Lung (tissue), 16 donors: ENCODE measurements around the gene TUBB8. TPM values are rescaled to one million over a fixed set of nuclear protein-coding genes. Genes with fewer than 3 reads are reported as not detected.

ENCODE experiments used
- ATAC-seq: fragments of 200-7000 bp; cut with Tn5 transposase; one replicate; pipeline ENCODE4 v1.9.1; 2020; ENCODE audit warnings: moderate number of reproducible peaks; ENCODE audit not compliant: insufficient read depth, low FRiP score
- DNase-seq, 3 donors: peaks; one replicate each; pipeline ENCODE4 v3.0.0-alpha.2; 2013 to 2017
- H3K27ac ChIP-seq, 2 donors: one replicate each; pipeline ENCODE4 v1.5.1; 2013; ENCODE audit warnings: mild to moderate bottlenecking in 2 of 2, moderate library complexity in 2 of 2, control low read depth in 1 of 2, inconsistent platforms in 1 of 2, low read depth in 1 of 2, low read length in 1 of 2
- H3K27me3 ChIP-seq, 3 donors: one replicate each; pipeline ENCODE4 v1.5.1; 2013; ENCODE audit warnings: low read length in 2 of 3; ENCODE audit not compliant: control insufficient read depth in 3 of 3, insufficient read depth in 3 of 3
- H3K36me3 ChIP-seq, 4 donors: one replicate each; pipeline ENCODE4 v1.5.1; 2013; ENCODE audit warnings: low read length in 4 of 4, mild to moderate bottlenecking in 1 of 4, moderate library complexity in 1 of 4; ENCODE audit not compliant: control insufficient read depth in 4 of 4, insufficient read depth in 4 of 4
- H3K4me1 ChIP-seq, 5 donors: one replicate each; pipeline ENCODE4 v1.5.1; 2013; ENCODE audit warnings: low read length in 5 of 5, mild to moderate bottlenecking in 2 of 5, moderate library complexity in 1 of 5; ENCODE audit not compliant: control insufficient read depth in 5 of 5, insufficient read depth in 5 of 5
- H3K4me3 ChIP-seq: one replicate; pipeline ENCODE4 v1.5.1; 2013; ENCODE audit warnings: mild to moderate bottlenecking, control low read depth, moderate library complexity
- H3K9ac ChIP-seq, 2 donors: one replicate each; pipeline ENCODE4 v1.5.1; 2013; ENCODE audit warnings: low read length in 2 of 2, control low read depth in 1 of 2; ENCODE audit not compliant: insufficient read depth in 1 of 2
- H3K9me3 ChIP-seq, 4 donors: one replicate each; pipeline ENCODE4 v1.5.1; 2013; ENCODE audit warnings: low read length in 3 of 4, mild to moderate bottlenecking in 1 of 4, moderate library complexity in 1 of 4; ENCODE audit not compliant: control insufficient read depth in 4 of 4, insufficient read depth in 3 of 4
- WGBS, 2 donors: extraction: QIAGEN DNeasy Blood & Tissue Kit; methylation state at CpG; one replicate each; pipeline ENCODE4 v1.1.7; 2013; 5-methylcytosine and 5-hydroxymethylcytosine counted together
- long read RNA-seq, 5 donors: transcript quantifications; one replicate each; lab custom pipeline, GENCODE V29; 2026
- polyA plus RNA-seq, 2 donors: library from polyadenylated mRNA; stranded (reverse); fragments of 200-250 nt; gene quantifications; one replicate each; pipeline ENCODE4 v1.2.1, GENCODE V29; 2013
- total RNA-seq, 2 donors: library from RNA; depleted of rRNA in 1 of 2; stranded (reverse); fragments of >200 nt in 1 of 2; gene quantifications; one replicate each; pipeline ENCODE4 v1.2.1, GENCODE V29; 2014 to 2021
- TF ChIP-seq, protein P1 (sequence below): IDR thresholded peaks from 2 replicates; pipeline ENCODE4 v1.5.1; 2012; ENCODE audit warnings: mild to moderate bottlenecking; ENCODE audit errors: control extremely low read depth, extremely low read depth
- donor health status: control.
- donor health status: control.
- donor health status: Bipolar disorder and iron deficiency.
- donor health status: healthy.
- donor health status: DM: yes; HTN: yes; CAD: no.

The TUBB8 gene
- total RNA-seq, result under 1 TPM in 1 of 2 donors, not detected in 1; 0.15 TPM
- polyA plus RNA-seq, result under 1 TPM in 1 of 2 donors, not detected in 1; 0.27 TPM
- long read RNA-seq, donor 1, result 0 reads
- long read RNA-seq, donor 2, result 0 reads
- long read RNA-seq, donor 3, result 0 reads
- long read RNA-seq, donor 4, result 0 reads
- long read RNA-seq, donor 5, result 0 reads

DNA sequence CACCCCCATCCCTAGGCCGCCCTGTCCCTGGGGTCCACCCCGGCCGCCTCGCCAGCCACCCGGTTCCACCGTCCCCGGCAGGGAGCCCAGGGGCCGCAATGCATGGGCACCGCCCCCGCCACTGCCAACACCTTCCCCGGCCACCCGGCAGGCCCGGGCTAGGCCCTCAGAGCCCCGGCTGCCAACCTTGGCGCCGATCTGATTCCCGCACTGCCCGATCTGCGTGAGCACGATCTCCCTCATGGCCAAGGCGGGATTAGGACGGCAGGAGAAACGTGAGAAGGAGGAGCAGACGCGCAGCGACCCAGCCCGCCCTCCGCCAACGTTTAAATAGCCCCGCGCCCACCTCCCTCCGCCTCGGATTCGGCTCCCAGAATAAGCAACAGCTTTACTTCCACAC is at the start of gene TUBB8:
Gene TUBB8 (minus strand): TSS at position 301 of the 400 bp plus-strand sequence. CDS start 58 bp downstream, at position 243.
- ATAC-seq (no peak), DNase-seq (no peak)
- Histone ChIP-seq H3K27me3 (no peaks in the 10 kb centered on the region), H3K4me3 (no peak within 1 kb of the TSS), H3K27ac (no peak within 1 kb of the TSS), H3K4me1 (no peaks in the 10 kb centered on the region), H3K9me3 (no peaks in the 10 kb centered on the region), H3K36me3 (no peaks in the 10 kb centered on the region), H3K9ac (no peak within 1 kb of the TSS)
- TF ChIP-seq, protein P1, sequence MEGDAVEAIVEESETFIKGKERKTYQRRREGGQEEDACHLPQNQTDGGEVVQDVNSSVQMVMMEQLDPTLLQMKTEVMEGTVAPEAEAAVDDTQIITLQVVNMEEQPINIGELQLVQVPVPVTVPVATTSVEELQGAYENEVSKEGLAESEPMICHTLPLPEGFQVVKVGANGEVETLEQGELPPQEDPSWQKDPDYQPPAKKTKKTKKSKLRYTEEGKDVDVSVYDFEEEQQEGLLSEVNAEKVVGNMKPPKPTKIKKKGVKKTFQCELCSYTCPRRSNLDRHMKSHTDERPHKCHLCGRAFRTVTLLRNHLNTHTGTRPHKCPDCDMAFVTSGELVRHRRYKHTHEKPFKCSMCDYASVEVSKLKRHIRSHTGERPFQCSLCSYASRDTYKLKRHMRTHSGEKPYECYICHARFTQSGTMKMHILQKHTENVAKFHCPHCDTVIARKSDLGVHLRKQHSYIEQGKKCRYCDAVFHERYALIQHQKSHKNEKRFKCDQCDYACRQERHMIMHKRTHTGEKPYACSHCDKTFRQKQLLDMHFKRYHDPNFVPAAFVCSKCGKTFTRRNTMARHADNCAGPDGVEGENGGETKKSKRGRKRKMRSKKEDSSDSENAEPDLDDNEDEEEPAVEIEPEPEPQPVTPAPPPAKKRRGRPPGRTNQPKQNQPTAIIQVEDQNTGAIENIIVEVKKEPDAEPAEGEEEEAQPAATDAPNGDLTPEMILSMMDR, result no peak
- 59 to 66% methylated on average over 32 to 34 of the region's 34 CpGs for WGBS, 2 donors

DNA sequence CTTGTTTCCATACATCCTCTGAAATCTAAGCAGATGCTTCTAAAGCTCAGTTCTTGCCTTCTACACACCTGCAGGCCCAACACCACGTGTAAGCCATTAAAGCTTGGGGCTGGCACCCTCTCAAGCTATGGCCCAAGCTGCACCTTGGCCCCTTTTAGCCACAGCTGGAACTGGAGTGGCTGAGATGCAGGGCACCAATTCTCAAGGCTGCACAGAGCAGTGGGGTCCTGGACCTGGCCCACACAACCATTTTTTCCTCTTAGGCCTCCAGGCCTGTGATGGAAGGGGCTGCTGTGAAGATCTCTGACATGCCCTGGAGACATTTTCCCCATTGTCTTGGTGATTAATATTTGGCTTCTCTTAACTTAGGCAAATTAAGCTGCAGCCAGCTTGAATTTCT is 47.4 kb upstream of the TUBB8 start:
- Histone ChIP-seq H3K9ac (no peak overlapping the region), H3K9me3 (peaks cover 0 to 17% (median 8%) of the 10 kb centered on the region in 4 donors), H3K27ac (no peak overlapping the region), H3K36me3 (no peaks in the 10 kb centered on the region), H3K4me3 (no peak overlapping the region), H3K4me1 (peaks cover 0 to 7% (median 0%) of the 10 kb centered on the region in 5 donors), H3K27me3 (no peaks in the 10 kb centered on the region)
- TF ChIP-seq, protein P1, result no peak
- ATAC-seq (no peak), DNase-seq (no peak)
- WGBS, 2 donors, result 18 to 23% methylated on average over 1 of the region's 1 CpG

DNA sequence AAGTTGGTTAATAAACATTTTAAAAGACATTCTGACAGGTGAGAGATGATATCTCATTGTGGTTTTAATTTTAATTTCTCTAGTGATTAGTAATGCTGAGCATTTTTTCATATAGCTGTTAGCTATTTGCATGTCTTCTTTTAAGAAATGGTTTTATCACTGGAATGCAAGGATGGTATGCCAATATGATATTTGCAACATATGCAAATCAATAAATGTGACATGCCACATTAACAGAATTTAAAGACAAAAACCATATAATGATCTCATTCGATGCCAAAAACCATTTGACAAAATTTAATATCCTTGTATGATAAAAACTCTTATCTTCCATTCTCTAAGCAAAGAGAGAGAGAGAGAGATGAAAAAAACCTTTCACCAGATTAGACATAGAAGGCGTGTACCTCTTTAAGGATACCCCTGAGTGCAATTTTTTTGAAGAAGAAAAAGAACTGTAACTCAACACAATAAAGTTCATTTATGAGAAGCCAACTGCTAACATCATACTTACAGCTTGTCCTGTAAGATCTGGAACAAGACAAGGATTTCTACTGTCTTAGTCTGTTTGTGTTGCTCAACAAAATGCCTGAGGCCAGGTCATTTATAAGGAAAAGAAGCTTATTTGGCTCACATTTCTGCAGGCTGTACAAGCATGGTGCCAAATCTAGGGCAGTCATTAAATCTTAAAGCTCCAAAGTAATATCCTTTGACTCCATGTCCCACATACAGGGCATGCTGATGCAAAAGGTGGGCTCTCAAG is 46.4 kb upstream of the TUBB8 start:
- ATAC-seq, result no peak
- Histone ChIP-seq H3K4me3 (no peak overlapping the region), H3K36me3 (no peaks in the 10 kb centered on the region)

More for the DNA sequence above, 46.4 kb upstream of the TUBB8 start:
- H3K9me3 ChIP-seq, result peaks cover 0 to 17% (median 8%) of the 10 kb centered on the region in 4 donors
- no peak for DNase-seq
- peaks cover 0 to 7% (median 0%) of the 10 kb centered on the region in 5 donors for H3K4me1 ChIP-seq
- no peak overlapping the region for H3K27ac ChIP-seq
- no peaks in the 10 kb centered on the region for H3K27me3 ChIP-seq
- no peak overlapping the region for H3K9ac ChIP-seq
- TF ChIP-seq, protein P1, result no peak
- 78 to 79% methylated on average over 2 of the region's 2 CpGs for WGBS, 2 donors
